ENCODE data around the gene GFER. TPM values are rescaled to one million over a fixed set of nuclear protein-coding genes. Genes with fewer than 3 reads are reported as not detected.

Gene GFER
- polyA plus RNA-seq, 1 donor, result 48.5 TPM

DNA sequence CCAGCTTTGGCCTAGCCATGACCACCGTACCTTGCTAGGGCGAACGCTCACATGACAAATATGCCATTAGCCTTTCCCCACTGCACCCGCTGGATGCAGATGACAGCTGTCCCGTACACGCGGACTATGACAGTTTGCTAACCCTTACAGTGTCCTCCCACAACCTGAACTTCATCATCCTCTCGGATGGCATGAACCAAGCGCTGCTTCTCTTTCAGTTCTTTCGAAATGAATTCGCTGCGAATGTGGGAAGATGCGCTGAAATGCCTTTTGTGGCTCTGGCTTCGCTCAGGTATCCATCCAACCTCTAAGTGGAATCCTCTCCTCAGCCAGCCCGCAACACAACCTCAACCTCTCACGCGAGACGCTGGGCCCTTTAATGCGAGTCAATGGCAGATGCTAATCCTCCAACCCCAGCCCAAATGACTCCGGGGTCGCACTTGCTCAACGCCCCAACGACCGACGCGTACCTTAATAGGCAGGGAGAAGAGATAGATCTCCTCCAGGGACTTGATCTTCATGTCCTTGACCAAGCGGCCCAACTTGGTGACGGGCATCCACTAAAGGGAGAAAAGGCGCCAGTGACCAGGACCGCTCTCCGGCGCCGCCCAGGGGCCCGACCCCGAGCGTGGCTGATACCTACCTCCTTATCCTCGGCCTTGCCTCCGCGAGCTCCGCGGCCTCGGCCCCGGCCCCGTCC, 20.0 kb upstream of the GFER start:
- no peaks in the 10 kb centered on the region for H3K9me3 ChIP-seq (ENCODE audit: control insufficient read depth, low read depth, low read length)
- peak overlapping the region; percentile 61 for H3K27ac ChIP-seq (ENCODE audit: low read length)
- H3K4me1 ChIP-seq (ENCODE audit: control insufficient read depth, insufficient read depth, low read length), result peaks cover 32% of the 10 kb centered on the region
- H3K4me3 ChIP-seq (ENCODE audit: low read length), result peak overlapping the region; percentile 87
- DNase-seq, result peak in 1 of 2 donors; percentile 43
- H3K36me3 ChIP-seq (ENCODE audit: control insufficient read depth, insufficient read depth, low read length), result peaks cover 25% of the 10 kb centered on the region
- WGBS (ENCODE audit: insufficient coverage, low lambda C conversion rate), result no CpG with 5 or more reads among the region's 44 CpGs
- H3K27me3 ChIP-seq (ENCODE audit: control insufficient read depth, insufficient read depth, low read length), result peaks cover 2% of the 10 kb centered on the region

DNA sequence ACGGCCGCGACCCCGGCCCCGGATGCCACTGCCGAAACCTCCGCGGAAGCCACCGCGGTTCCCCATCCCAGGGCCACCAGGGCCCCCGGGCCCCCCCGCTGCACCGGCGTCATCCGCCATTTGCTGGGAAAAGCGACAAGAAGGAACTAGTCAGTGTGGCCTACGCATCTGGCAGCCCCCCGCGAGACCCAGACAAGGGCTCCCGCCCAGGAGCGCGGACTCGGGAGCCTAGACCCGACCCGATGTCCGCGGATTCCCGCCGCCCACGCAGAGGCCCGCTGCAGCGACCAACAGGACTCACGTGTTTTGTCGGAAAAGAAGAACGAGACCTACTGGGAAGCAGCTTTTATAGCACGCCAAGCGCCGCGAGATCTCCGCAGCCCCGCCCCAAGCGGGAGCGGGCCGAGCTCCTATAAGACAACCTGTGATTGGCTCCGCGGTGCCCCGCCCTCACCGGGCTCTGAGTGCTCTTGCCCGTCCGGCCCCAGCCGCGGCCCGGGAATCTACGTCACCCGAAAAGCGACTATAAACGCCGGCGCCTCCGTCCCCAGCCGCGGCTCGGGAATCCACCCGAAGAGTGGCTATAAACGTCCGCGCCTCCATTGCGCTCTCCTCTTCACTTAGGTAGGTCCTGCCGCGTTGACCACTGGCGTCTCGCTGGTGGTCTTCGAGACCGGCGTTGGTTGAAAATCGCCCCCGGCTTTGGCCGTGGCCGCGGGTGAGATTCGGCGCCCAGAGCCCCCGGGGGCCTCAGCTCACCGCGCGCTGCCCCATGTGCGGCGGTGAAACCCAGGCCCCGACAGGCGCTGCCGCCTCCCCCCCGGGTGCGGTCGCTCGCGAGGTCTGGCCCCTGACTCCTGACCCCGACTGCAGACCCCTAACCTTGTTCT, 19.2 kb upstream of the GFER start, which contains the start of gene RPS2:
TSS of gene RPS2 (minus strand) at position 321 of the 890 bp plus-strand sequence. CDS start at position 120, 201 bp downstream.
- Histone ChIP-seq H3K36me3 (ENCODE audit: control insufficient read depth, insufficient read depth, low read length) (peaks cover 25% of the 10 kb centered on the region), H3K27me3 (ENCODE audit: control insufficient read depth, insufficient read depth, low read length) (no peaks in the 10 kb centered on the region), H3K9me3 (ENCODE audit: control insufficient read depth, low read depth, low read length) (no peaks in the 10 kb centered on the region), H3K4me1 (ENCODE audit: control insufficient read depth, insufficient read depth, low read length) (peaks cover 30% of the 10 kb centered on the region), H3K27ac (ENCODE audit: low read length) (peak within 1 kb of the TSS; percentile 89), H3K4me3 (ENCODE audit: low read length) (peak within 1 kb of the TSS; percentile 87)
- no CpG with 5 or more reads among the region's 97 CpGs for whole genome bisulfite sequencing (ENCODE audit: insufficient coverage, low lambda C conversion rate)
- DNase-seq, result peak; percentile 98 to 99

DNA sequence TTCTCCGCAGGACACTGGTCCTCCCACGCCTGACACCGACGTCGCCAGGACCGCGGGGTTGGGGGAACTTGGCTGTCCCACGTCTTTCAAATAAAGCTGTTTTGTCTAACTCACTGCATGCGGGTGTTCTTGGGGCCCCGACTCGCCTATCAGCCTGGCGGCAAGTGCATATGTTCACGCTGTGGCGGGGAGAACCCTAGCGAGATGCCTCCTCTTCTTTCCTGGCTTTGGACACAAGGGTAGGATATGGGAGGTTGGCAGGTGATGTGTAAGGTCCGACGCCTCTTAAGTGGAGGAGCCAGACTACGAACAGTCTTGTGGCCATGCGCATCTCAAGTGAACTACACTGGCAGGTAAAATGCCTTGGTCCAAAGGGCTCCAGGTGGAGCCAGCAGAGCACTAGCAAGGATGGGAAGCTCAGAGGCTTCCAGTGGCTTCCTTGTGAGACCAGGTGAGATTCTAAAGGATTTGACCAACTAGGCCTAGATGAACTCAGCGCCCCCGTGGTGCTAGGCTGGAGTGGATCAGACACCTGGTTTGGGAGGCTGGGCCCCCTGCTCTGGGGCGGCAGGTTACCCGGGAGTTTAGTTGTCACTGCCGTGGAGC, 18.5 kb upstream of the GFER start:
- Histone ChIP-seq H3K36me3 (ENCODE audit: control insufficient read depth, insufficient read depth, low read length) (peaks cover 25% of the 10 kb centered on the region), H3K9me3 (ENCODE audit: control insufficient read depth, low read depth, low read length) (no peaks in the 10 kb centered on the region), H3K27ac (ENCODE audit: low read length) (peak overlapping the region; percentile 89), H3K4me3 (ENCODE audit: low read length) (peak overlapping the region; percentile 87), H3K4me1 (ENCODE audit: control insufficient read depth, insufficient read depth, low read length) (peaks cover 26% of the 10 kb centered on the region), H3K27me3 (ENCODE audit: control insufficient read depth, insufficient read depth, low read length) (no peaks in the 10 kb centered on the region)
- no CpG with 5 or more reads among the region's 24 CpGs for WGBS (ENCODE audit: insufficient coverage, low lambda C conversion rate)
- DNase-seq, result peak in 1 of 2 donors; percentile 70

DNA sequence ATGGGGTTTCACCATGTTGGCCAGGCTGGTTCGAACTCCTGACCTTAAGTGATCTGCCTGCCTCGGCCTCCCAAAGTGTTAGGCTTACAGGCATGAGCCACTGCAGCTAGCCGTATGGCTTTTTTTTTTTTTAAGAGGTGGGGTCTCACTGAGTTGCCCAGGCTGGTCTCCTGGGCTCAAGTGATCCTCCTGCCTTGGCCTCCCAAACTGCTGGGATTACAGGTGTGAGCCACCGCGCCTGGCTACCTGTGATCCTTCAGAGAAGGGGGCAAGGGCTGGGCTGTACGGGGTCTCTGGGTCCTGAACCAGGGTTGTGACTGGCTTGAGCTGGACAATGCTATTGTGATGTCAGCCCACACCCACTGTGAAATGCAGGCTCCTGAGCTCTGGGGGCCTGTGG, 17.5 kb upstream of the GFER start, which contains the start of gene RNF151:
TSS of gene RNF151 (plus strand) at position 397 of the 400 bp plus-strand sequence. CDS start 26 bp downstream, outside the sequence.
- Histone ChIP-seq H3K27me3 (ENCODE audit: control insufficient read depth, insufficient read depth, low read length) (no peaks in the 10 kb centered on the region), H3K27ac (ENCODE audit: low read length) (peak within 1 kb of the TSS; percentile 89), H3K36me3 (ENCODE audit: control insufficient read depth, insufficient read depth, low read length) (peaks cover 18% of the 10 kb centered on the region), H3K4me3 (ENCODE audit: low read length) (peak within 1 kb of the TSS; percentile 87), H3K9me3 (ENCODE audit: control insufficient read depth, low read depth, low read length) (no peaks in the 10 kb centered on the region), H3K4me1 (ENCODE audit: control insufficient read depth, insufficient read depth, low read length) (peaks cover 22% of the 10 kb centered on the region)
- no CpG with 5 or more reads among the region's 6 CpGs for WGBS (ENCODE audit: insufficient coverage, low lambda C conversion rate)
- no peak for DNase-seq

DNA sequence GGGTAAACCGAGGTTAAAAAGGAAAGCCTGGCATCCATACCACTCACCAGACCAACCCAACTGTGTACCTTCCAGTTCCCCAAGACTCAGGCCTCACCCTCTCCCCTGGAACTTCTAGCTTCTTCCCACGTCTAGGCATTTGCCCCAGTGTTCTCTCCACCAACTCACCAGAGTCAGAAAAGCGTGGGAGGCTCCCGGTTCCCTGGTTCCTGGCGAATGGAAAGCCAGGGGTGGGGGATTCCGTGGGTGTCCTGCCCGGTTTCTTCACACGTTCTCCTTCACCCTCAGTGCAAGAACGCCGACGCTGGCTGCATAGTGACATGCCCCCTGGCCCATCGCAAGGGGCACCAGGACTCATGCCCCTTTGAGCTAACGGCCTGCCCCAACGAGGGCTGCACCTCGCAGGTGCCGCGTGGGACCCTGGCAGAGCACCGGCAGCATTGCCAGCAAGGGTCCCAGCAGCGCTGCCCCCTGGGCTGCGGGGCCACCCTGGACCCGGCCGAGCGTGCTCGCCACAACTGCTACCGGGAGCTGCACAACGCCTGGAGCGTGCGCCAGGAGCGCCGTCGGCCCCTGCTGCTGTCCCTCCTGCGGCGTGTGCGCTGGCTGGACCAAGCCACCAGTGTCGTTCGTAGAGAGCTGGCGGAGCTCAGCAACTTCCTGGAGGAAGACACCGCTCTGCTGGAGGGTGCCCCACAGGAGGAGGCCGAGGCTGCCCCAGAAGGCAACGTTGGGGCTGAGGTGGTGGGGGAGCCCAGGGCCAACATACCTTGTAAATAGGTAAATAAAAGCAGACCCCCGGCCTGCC, 15.6 kb upstream of the GFER start:
- no CpG with 5 or more reads among the region's 41 CpGs for WGBS (ENCODE audit: insufficient coverage, low lambda C conversion rate)
- H3K27me3 ChIP-seq (ENCODE audit: control insufficient read depth, insufficient read depth, low read length), result no peaks in the 10 kb centered on the region
- no peak overlapping the region for H3K4me3 ChIP-seq (ENCODE audit: low read length)
- DNase-seq, result no peak
- H3K27ac ChIP-seq (ENCODE audit: low read length), result no peak overlapping the region
- H3K36me3 ChIP-seq (ENCODE audit: control insufficient read depth, insufficient read depth, low read length), result no peaks in the 10 kb centered on the region
- peaks cover 19% of the 10 kb centered on the region for H3K4me1 ChIP-seq (ENCODE audit: control insufficient read depth, insufficient read depth, low read length)
- H3K9me3 ChIP-seq (ENCODE audit: control insufficient read depth, low read depth, low read length), result no peaks in the 10 kb centered on the region

DNA sequence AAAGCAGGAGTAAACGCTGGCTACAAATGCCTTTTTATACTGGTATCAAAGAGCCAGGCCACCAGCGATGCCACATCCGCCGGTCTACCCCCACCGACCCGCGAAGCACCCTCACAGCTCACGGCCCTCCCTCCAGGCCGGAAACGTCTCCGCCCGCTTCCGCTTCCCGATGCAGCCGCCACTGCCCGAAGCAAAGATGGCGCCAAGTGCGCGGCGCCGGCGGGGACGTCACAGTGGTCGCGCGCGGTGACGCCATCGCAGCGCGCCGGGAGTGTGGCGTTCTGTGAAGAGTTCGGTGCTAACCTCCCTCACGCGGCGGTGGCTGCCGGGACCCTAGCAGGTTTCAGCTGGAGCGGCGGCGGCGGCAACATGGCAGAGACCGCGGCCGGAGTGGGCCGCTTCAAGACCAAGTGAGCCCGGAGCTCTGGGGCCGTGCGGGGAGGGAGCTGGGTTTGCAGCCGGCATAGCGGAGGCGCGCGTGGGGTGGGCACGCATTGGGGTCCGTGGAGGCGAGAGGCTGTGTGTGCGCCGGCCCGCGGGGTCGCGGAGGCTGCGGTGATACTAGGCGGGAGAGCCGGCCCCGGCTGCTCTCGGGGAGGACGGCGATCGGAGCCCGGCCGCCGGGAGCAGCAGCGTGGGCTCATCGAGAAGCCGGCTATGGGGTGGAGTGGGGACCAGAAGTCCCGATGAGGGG, 12.1 kb upstream of the GFER start, which contains the start of gene TBL3:
TSS of gene TBL3 (plus strand) at position 258 of the 694 bp plus-strand sequence. CDS start at position 370, 112 bp downstream.
- H3K4me3 ChIP-seq (ENCODE audit: low read length), result peak within 1 kb of the TSS; percentile 100
- no peaks in the 10 kb centered on the region for H3K27me3 ChIP-seq (ENCODE audit: control insufficient read depth, insufficient read depth, low read length)
- H3K9me3 ChIP-seq (ENCODE audit: control insufficient read depth, low read depth, low read length), result no peaks in the 10 kb centered on the region
- H3K36me3 ChIP-seq (ENCODE audit: control insufficient read depth, insufficient read depth, low read length), result peaks cover 29% of the 10 kb centered on the region
- peaks cover 13% of the 10 kb centered on the region for H3K4me1 ChIP-seq (ENCODE audit: control insufficient read depth, insufficient read depth, low read length)
- peak; percentile 91 to 96 for DNase-seq
- H3K27ac ChIP-seq (ENCODE audit: low read length), result peak within 1 kb of the TSS; percentile 86
- WGBS (ENCODE audit: insufficient coverage, low lambda C conversion rate), result no CpG with 5 or more reads among the region's 78 CpGs

DNA sequence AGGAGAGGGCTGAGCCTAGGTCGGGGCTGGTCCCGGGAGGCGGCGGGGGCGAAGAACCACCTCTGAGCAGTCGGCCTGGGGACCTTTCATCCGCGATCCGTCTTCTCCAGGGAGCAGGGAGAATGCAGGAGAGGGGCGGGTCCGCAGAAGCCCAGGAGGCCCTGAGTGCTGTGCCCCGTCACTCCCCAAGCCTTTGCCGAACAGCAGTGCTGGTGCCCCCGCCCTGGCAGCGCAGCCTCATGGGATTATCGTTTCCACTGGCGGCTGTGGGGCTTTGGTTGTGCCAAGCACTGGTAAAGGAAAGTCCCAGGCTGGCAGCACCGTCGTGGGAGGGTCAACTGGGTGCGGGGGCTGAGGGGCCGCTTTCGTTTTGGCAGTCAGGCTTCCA, 11.5 kb upstream of the GFER start:
- Histone ChIP-seq H3K27ac (ENCODE audit: low read length) (peak overlapping the region; percentile 86), H3K4me3 (ENCODE audit: low read length) (peak overlapping the region; percentile 100), H3K27me3 (ENCODE audit: control insufficient read depth, insufficient read depth, low read length) (no peaks in the 10 kb centered on the region), H3K4me1 (ENCODE audit: control insufficient read depth, insufficient read depth, low read length) (peaks cover 13% of the 10 kb centered on the region), H3K9me3 (ENCODE audit: control insufficient read depth, low read depth, low read length) (no peaks in the 10 kb centered on the region), H3K36me3 (ENCODE audit: control insufficient read depth, insufficient read depth, low read length) (peaks cover 33% of the 10 kb centered on the region)
- WGBS (ENCODE audit: insufficient coverage, low lambda C conversion rate), result no CpG with 5 or more reads among the region's 22 CpGs
- no peak for DNase-seq

DNA sequence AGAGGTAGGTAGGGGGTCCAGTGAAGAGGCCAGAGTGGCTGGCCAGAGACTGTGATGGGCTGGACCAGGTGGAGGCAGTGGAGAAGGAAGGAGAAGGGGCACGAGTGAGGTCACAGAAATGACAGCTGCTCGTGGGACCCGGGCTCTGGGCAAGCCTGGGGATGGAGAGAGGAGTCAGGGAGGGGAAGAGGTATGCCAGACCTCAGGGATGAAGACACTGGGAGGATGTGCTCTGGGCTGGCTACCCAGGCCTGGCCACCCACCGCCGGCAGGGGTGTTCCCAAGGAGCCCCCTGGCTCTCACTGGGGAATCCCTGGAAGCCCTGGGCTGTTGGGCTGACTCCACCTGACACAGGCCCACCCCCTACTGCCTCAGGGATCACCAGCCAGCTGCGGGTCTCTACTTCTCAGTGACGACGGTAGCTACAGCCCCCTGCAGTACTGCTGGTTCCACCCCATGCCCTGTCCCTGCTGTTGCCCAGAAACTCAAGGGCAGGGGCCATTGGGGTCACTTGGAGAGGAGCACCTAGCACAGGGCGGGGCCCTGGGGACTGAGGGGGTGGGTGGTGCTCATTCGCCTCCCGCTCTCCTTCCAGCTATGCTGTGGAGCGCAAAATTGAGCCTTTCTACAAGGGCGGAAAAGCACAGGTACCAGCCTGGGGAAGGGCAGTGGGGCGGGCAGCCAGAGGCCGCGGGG, 10.4 kb upstream of the GFER start:
- Histone ChIP-seq H3K9me3 (ENCODE audit: control insufficient read depth, low read depth, low read length) (peaks cover 4% of the 10 kb centered on the region), H3K4me1 (ENCODE audit: control insufficient read depth, insufficient read depth, low read length) (peaks cover 15% of the 10 kb centered on the region), H3K36me3 (ENCODE audit: control insufficient read depth, insufficient read depth, low read length) (peaks cover 43% of the 10 kb centered on the region), H3K27ac (ENCODE audit: low read length) (no peak overlapping the region), H3K4me3 (ENCODE audit: low read length) (no peak overlapping the region), H3K27me3 (ENCODE audit: control insufficient read depth, insufficient read depth, low read length) (peaks cover under 1% of the 10 kb centered on the region)
- WGBS (ENCODE audit: insufficient coverage, low lambda C conversion rate), result no CpG with 5 or more reads among the region's 16 CpGs
- no peak for DNase-seq
